HG03571 (cell line): ENCODE data around the gene RNLS.
A peak's percentile ranks its signal among the peaks of the same experiment; 100 is the strongest.
"Not testable (repeated sequence)": the region's sequence is repeated elsewhere in the genome, so short reads cannot be mapped to it uniquely, and the experiment has no call there.

Experiments used
- ATAC-seq: cut with Tn5 transposase; IDR thresholded peaks from one replicate; pipeline ENCODE4 v1.9.1; 2021; ENCODE audit not compliant: unreplicated experiment

The RNLS gene

DNA sequence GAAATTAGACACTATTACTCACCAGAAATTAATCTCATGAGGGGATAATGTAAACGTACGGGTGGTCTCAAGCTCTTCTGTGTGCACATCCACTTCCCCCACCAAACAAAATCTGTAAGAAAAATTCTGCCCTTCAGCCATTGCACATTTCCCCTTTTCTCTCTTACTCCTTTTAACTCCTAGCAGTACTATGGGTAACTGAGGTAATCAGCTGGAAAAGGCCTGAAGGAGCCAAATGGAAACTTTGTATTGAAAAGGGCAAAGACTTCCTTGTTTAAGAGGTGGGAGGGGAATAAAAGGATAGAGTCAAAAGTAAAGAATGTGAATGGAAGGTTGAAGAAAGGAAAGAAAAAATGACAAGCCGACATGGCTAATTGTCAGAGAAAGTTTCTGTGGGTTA, 273.8 kb downstream of the RNLS start:
- no peak for ATAC-seq

GRCh38 chr10:88308361-88308760, 274.8 kb downstream of the RNLS start:
- not testable (repeated sequence) for ATAC-seq

- ATAC-seq, result no peak
Observed at GRCh38 chr10:88299787-88300186, 283.3 kb downstream of the RNLS start.

- ATAC-seq, result no peak
Observed at GRCh38 chr10:88297103-88297502, 286.0 kb downstream of the RNLS start.

DNA sequence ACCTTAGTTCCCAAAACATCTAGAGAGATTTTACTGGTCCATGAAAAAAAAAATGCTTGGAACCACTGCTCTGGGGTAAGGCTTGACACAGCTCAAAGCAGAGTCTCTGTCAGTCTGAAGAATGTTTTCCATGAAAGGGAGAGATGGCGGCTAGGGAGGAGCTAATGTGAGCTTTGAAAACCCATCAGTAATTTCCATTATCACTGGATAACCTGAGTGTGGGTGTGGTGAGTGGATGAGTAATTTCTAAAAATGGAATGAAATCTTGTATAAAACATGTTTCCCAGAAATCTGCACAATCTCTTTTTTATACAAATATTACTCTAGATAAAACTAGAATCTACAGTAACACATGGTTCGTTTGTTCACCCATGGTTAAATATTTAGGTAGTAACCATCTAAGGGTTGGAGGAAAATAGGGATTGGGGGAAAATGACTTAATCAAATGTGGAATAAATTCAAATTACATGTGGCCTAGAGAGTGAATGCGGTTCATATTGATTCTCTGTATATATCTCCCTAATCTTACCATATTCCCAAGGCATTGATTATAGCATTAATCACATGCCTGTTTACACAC, 289.4 kb downstream of the RNLS start:
- ATAC-seq, result no peak

DNA sequence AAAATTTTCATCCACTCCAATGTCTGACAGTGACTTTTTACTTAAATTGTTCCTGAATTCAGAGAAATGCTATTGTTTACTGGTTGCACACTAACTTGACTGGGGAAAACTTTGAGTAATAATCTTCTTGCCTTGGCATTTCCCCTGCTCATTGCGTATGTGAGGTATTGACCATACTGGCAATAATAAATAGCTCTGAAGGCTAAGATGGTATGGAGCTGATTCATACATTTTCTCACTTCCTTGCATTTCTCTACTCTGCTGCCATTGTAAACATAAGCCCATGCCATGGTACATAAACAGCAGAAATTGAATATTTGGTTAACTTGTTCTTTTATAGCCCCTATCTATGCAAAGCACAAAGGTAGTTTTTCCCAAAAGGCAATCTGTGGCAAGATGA, 290.0 kb downstream of the RNLS start:
- no peak for ATAC-seq

DNA sequence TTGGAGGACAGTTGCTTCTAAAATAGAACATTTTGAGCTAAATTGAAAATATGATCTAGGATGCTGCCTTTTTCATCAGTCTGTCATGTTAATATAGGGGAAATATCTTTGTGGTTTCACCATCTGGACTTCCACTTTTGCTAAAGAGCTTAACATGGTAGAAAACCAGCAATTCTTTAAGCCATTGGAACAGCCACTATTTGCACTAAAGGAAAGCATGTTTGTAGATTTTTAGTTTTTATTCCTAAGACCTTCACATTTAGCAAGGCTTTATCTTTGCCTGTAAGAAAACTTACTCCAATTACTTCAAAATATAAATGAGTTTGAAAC, 291.0 kb downstream of the RNLS start:
- no peak for ATAC-seq

- no peak for ATAC-seq
Observed at GRCh38 chr10:88291289-88292184, 291.6 kb downstream of the RNLS start.

GRCh38 chr10:88289342-88289741, 293.8 kb downstream of the RNLS start:
- no peak for ATAC-seq

- peak; percentile 78 for ATAC-seq
Observed at GRCh38 chr10:88288320-88289059, 294.6 kb downstream of the RNLS start.

- ATAC-seq, result no peak
Observed at GRCh38 chr10:88286030-88286429, 297.1 kb downstream of the RNLS start.

GRCh38 chr10:88281592-88282347, 301.3 kb downstream of the RNLS start:
- no peak for ATAC-seq

GRCh38 chr10:88280518-88280917, 302.6 kb downstream of the RNLS start:
- no peak for ATAC-seq

DNA sequence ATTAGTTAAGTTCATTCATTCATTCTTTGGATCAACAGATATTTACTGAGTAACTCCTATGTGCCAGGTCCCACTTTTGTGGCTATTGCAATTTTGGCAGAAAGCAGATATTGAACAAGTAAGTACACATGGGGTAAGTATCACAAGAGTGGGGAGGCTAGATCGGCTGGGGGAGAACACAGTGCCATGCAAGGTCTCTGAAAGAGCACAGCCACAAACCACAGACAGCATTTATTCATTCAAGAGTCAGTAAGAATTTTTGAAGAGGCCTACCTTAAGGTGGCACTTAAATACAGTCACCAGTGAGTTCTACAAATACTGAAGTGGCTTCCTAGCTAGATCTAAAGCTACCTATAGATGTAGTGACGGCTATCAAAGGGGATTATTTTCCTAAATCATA, 304.2 kb downstream of the RNLS start:
- ATAC-seq, result no peak

DNA sequence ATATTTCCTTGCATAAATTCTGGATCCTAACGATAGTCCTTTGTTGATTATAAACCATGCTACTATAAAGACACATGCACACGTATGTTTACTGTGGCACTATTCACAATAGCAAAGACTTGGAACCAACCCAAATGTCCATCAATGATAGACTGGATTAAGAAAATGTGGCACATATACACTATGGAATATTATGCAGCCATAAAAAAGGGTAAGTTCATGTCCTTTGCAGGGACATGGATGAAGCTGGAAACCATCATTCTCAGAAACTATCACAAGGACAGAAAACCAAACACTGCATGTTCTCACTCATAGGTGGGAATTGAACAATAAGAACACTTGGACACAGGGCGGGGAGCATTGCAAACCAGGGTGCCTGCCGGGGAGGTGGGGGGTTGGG, 306.2 kb downstream of the RNLS start:
- not testable (repeated sequence) for ATAC-seq

- no peak for ATAC-seq
Observed at GRCh38 chr10:88274286-88274685, 308.8 kb downstream of the RNLS start.

GRCh38 chr10:88273567-88273966, 309.6 kb downstream of the RNLS start:
- ATAC-seq, result no peak

- peak; percentile 16 for ATAC-seq
Observed at GRCh38 chr10:88271761-88272543, 311.2 kb downstream of the RNLS start.

- peak; percentile 90 for ATAC-seq
Observed at GRCh38 chr10:88270871-88271713, 312.0 kb downstream of the RNLS start.
